NCI-H748 (cell line): ENCODE results near the gene IFITM10.
A peak's percentile ranks its signal among the peaks of the same experiment; 100 is the strongest.

Experiments used
- DNase-seq: peaks from one replicate; lab custom pipeline; 2025; ENCODE audit not compliant: unreplicated experiment; lab: John Stamatoyannopoulos, UW

Gene IFITM10

GRCh38 chr11:1763796-1764661 lies 13.6 kb upstream of the IFITM10 start, which contains the start of gene CTSD:
Gene CTSD, minus strand, starts transcription at chr11:1763927. Its CDS starts 68 bp downstream, at chr11:1763859.
- DNase-seq, result peak; percentile 81

- DNase-seq, result no peak
These were observed 13.0 kb upstream of the IFITM10 start for GRCh38 chr11:1763336-1763795.

- DNase-seq, result peak; percentile 50
These were observed 12.3 kb upstream of the IFITM10 start for GRCh38 chr11:1762537-1763302.

GRCh38 chr11:1761857-1762536 lies 11.6 kb upstream of the IFITM10 start:
- DNase-seq, result no peak

- no peak for DNase-seq
These were observed 10.9 kb upstream of the IFITM10 start for GRCh38 chr11:1761110-1761856.

- DNase-seq, result no peak
These were observed 10.1 kb upstream of the IFITM10 start for GRCh38 chr11:1760351-1761109.

- DNase-seq, result no peak
These were observed 9.4 kb upstream of the IFITM10 start for GRCh38 chr11:1759851-1760220.

GRCh38 chr11:1759151-1759850 lies 8.9 kb upstream of the IFITM10 start:
- no peak for DNase-seq

GRCh38 chr11:1758611-1759150 lies 8.3 kb upstream of the IFITM10 start:
- no peak for DNase-seq

GRCh38 chr11:1757861-1758610 lies 7.6 kb upstream of the IFITM10 start:
- DNase-seq, result no peak

GRCh38 chr11:1756791-1757771 lies 6.7 kb upstream of the IFITM10 start:
- DNase-seq, result no peak

- no peak for DNase-seq
These were observed 5.5 kb upstream of the IFITM10 start for GRCh38 chr11:1755692-1756561.

GRCh38 chr11:1755344-1755691 lies 4.9 kb upstream of the IFITM10 start:
- no peak for DNase-seq

GRCh38 chr11:1754376-1755150 lies 4.2 kb upstream of the IFITM10 start:
- no peak for DNase-seq

- DNase-seq, result no peak
These were observed 3.5 kb upstream of the IFITM10 start for GRCh38 chr11:1753929-1754305.
